MM.1S (cell line): ENCODE data around the gene ARL13A.

ENCODE experiments used
- EZH2 ChIP-seq: fragments of 300-600 bp; sonication (generic); optimal IDR thresholded peaks from 2 replicates; pipeline ENCODE3; 2017; ENCODE audit warnings: low read depth, mild to moderate bottlenecking, antibody characterized with exemption, low read length, mixed read lengths
- TF ChIP-seq, protein P1 (sequence below): fragments of 300-600 bp; sonication (generic); IDR thresholded peaks from 2 replicates; pipeline ENCODE4 v1.5.1; 2016; ENCODE audit warnings: antibody characterized with exemption, low read length, mixed read lengths

GRCh38 chrX:100995469-100995868 is 26.0 kb downstream of the ARL13A start:
- no peak for TF ChIP-seq EZH2
- TF ChIP-seq, protein P1, sequence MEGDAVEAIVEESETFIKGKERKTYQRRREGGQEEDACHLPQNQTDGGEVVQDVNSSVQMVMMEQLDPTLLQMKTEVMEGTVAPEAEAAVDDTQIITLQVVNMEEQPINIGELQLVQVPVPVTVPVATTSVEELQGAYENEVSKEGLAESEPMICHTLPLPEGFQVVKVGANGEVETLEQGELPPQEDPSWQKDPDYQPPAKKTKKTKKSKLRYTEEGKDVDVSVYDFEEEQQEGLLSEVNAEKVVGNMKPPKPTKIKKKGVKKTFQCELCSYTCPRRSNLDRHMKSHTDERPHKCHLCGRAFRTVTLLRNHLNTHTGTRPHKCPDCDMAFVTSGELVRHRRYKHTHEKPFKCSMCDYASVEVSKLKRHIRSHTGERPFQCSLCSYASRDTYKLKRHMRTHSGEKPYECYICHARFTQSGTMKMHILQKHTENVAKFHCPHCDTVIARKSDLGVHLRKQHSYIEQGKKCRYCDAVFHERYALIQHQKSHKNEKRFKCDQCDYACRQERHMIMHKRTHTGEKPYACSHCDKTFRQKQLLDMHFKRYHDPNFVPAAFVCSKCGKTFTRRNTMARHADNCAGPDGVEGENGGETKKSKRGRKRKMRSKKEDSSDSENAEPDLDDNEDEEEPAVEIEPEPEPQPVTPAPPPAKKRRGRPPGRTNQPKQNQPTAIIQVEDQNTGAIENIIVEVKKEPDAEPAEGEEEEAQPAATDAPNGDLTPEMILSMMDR, result no peak
